HEK293 (cell line): ENCODE data around the gene OTOL1.

Experiments used
- CTCF ChIA-PET: fragments of 350-600 bp; formaldehyde crosslinking; extraction: SDS; loops from one replicate; lab custom pipeline; 2021; ENCODE audit warnings: antibody characterized with exemption; lab: Yijun Ruan, JAX
- POLR2A ChIA-PET: fragments of 300-600 bp; formaldehyde crosslinking; extraction: SDS; loops from one replicate; lab custom pipeline; 2020; ENCODE audit warnings: antibody characterized with exemption, inconsistent platforms; lab: Yijun Ruan, JAX
- H3K27ac ChIP-seq: fragments of 200-500 bp; sonication (Bioruptor generic); 2 replicates; pipeline ENCODE4 v1.5.1; 2014; ENCODE audit warnings: low read depth, low read length, control low read depth, inconsistent platforms; ENCODE audit errors: extremely low read depth
- H3K36me3 ChIP-seq, 2 experiments: fragments of 200-500 bp in 1 of 2; sonication (Bioruptor generic) in 1 of 2; 1 replicate in 1 of 2; 2 replicates in 1 of 2; pipeline ENCODE4 v1.5.1; 2014 to 2017; ENCODE audit warnings: inconsistent platforms in 2 of 2, low read length in 2 of 2; ENCODE audit not compliant: control insufficient read depth in 2 of 2, insufficient read depth in 1 of 2
- H3K4me1 ChIP-seq: fragments of 200-500 bp; sonication (Bioruptor generic); 2 replicates; pipeline ENCODE4 v1.5.1; 2014; ENCODE audit warnings: mild to moderate bottlenecking, low read length, inconsistent platforms; ENCODE audit not compliant: control insufficient read depth, insufficient read depth
- H3K4me3 ChIP-seq: 2 replicates; pipeline ENCODE4 v1.5.1; 2011; ENCODE audit warnings: low read depth, mild to moderate bottlenecking, control low read depth, low read length, moderate library complexity
- H3K9me3 ChIP-seq: fragments of 200-500 bp; sonication (Bioruptor generic); 2 replicates; pipeline ENCODE4 v1.5.1; 2014; ENCODE audit warnings: low read depth, low read length, inconsistent platforms; ENCODE audit not compliant: control insufficient read depth, insufficient read depth
- GFI1B ChIP-seq: fragments of 450-650 bp; formaldehyde crosslinking; IDR thresholded peaks from 2 replicates; pipeline ENCODE4 v1.5.1; 2016; ENCODE audit warnings: missing biosample characterization, missing genetic modification characterization
- KLF7 ChIP-seq: fragments of 450-650 bp; formaldehyde crosslinking; IDR thresholded peaks from 2 replicates; pipeline ENCODE4 v1.5.1; 2016; ENCODE audit warnings: missing biosample characterization, missing genetic modification characterization, borderline replicate concordance
- SCRT2 ChIP-seq: fragments of 450-650 bp; formaldehyde crosslinking; IDR thresholded peaks from 2 replicates; pipeline ENCODE4 v1.5.1; 2016; ENCODE audit warnings: missing biosample characterization, missing genetic modification characterization
- ZNF114 ChIP-seq: fragments of 450-650 bp; formaldehyde crosslinking; IDR thresholded peaks from 2 replicates; pipeline ENCODE4 v1.5.0; 2017; ENCODE audit warnings: missing biosample characterization, missing genetic modification characterization
- ZNF138 ChIP-seq: fragments of 450-650 bp; formaldehyde crosslinking; IDR thresholded peaks from 2 replicates; pipeline ENCODE4 v1.5.1; 2016; ENCODE audit warnings: missing biosample characterization, missing genetic modification characterization, borderline replicate concordance
- ZNF175 ChIP-seq: fragments of 450-650 bp; formaldehyde crosslinking; IDR thresholded peaks from 2 replicates; pipeline ENCODE4 v1.5.1; 2016; ENCODE audit warnings: missing biosample characterization, missing genetic modification characterization
- ZNF19 ChIP-seq: fragments of 450-650 bp; formaldehyde crosslinking; IDR thresholded peaks from 2 replicates; pipeline ENCODE4; 2016; ENCODE audit warnings: missing biosample characterization, missing genetic modification characterization, low read depth
- ZNF202 ChIP-seq: fragments of 450-650 bp; formaldehyde crosslinking; IDR thresholded peaks from 2 replicates; pipeline ENCODE4 v1.5.1; 2016; ENCODE audit warnings: missing biosample characterization, missing genetic modification characterization, borderline replicate concordance
- ZNF266 ChIP-seq: fragments of 450-650 bp; formaldehyde crosslinking; IDR thresholded peaks from 2 replicates; pipeline ENCODE4 v1.5.1; 2016; ENCODE audit warnings: missing biosample characterization, missing genetic modification characterization, low read depth
- ZNF473 ChIP-seq: fragments of 450-650 bp; formaldehyde crosslinking; IDR thresholded peaks from 2 replicates; pipeline ENCODE4 v1.5.1; 2017; ENCODE audit warnings: missing biosample characterization, missing genetic modification characterization
- ZNF529 ChIP-seq: fragments of 450-650 bp; formaldehyde crosslinking; IDR thresholded peaks from 2 replicates; pipeline ENCODE4 v1.5.1; 2017; ENCODE audit warnings: missing genetic modification characterization, missing biosample characterization; ENCODE audit not compliant: insufficient replicate concordance
- ZNF530 ChIP-seq: fragments of 450-650 bp; formaldehyde crosslinking; IDR thresholded peaks from 2 replicates; pipeline ENCODE4 v1.5.1; 2016; ENCODE audit warnings: low read depth, missing biosample characterization, missing genetic modification characterization
- ZNF558 ChIP-seq: fragments of 450-650 bp; formaldehyde crosslinking; IDR thresholded peaks from 2 replicates; pipeline ENCODE4 v1.5.1; 2016; ENCODE audit warnings: missing biosample characterization, missing genetic modification characterization
- ZNF571 ChIP-seq: fragments of 450-650 bp; formaldehyde crosslinking; IDR thresholded peaks from 2 replicates; pipeline ENCODE4 v1.5.0; 2017; ENCODE audit warnings: missing biosample characterization, missing genetic modification characterization
- ZNF596 ChIP-seq: fragments of 450-650 bp; IDR thresholded peaks from 2 replicates; pipeline ENCODE4 v1.5.0; 2018; ENCODE audit warnings: missing biosample characterization, mild to moderate bottlenecking, missing genetic modification characterization, moderate library complexity
- ZNF621 ChIP-seq: fragments of 450-650 bp; formaldehyde crosslinking; IDR thresholded peaks from 2 replicates; pipeline ENCODE4 v1.5.1; 2017; ENCODE audit warnings: missing biosample characterization, missing genetic modification characterization
- ZNF623 ChIP-seq: fragments of 450-650 bp; formaldehyde crosslinking; IDR thresholded peaks from 2 replicates; pipeline ENCODE4 v1.5.1; 2016; ENCODE audit warnings: missing biosample characterization, missing genetic modification characterization
- ZNF626 ChIP-seq: fragments of 450-650 bp; sonication (Bioruptor Pico); formaldehyde crosslinking; IDR thresholded peaks from 2 replicates; pipeline ENCODE4 v1.5.1; 2018; ENCODE audit warnings: missing biosample characterization, missing genetic modification characterization, inconsistent platforms
- ZNF660 ChIP-seq: fragments of 450-650 bp; IDR thresholded peaks from 2 replicates; pipeline ENCODE4 v1.5.1; 2018; ENCODE audit warnings: missing biosample characterization, mild to moderate bottlenecking, missing genetic modification characterization
- ZNF701 ChIP-seq: fragments of 450-650 bp; formaldehyde crosslinking; IDR thresholded peaks from 2 replicates; pipeline ENCODE4 v1.5.1; 2016; ENCODE audit warnings: missing biosample characterization, missing genetic modification characterization
- TF ChIP-seq, protein P1 (sequence below): fragments of 450-650 bp; formaldehyde crosslinking; IDR thresholded peaks from 2 replicates; pipeline ENCODE4 v1.5.1; 2016; ENCODE audit warnings: missing biosample characterization, missing genetic modification characterization
- TF ChIP-seq, protein P2 (sequence below): fragments of 450-650 bp; formaldehyde crosslinking; IDR thresholded peaks from 2 replicates; pipeline ENCODE4; 2016; ENCODE audit warnings: missing biosample characterization, missing genetic modification characterization
- TF ChIP-seq, protein P3 (sequence below): fragments of 450-650 bp; formaldehyde crosslinking; IDR thresholded peaks from 2 replicates; pipeline ENCODE4 v1.5.1; 2017; ENCODE audit warnings: missing biosample characterization, missing genetic modification characterization
- TF ChIP-seq, protein P4 (sequence below): fragments of 450-650 bp; formaldehyde crosslinking; IDR thresholded peaks from 2 replicates; pipeline ENCODE4 v1.5.1; 2017; ENCODE audit warnings: missing biosample characterization, missing genetic modification characterization
- TF ChIP-seq, protein P5 (sequence below): fragments of 450-650 bp; formaldehyde crosslinking; IDR thresholded peaks from 2 replicates; pipeline ENCODE4 v1.5.1; 2016; ENCODE audit warnings: missing biosample characterization, missing genetic modification characterization, low read depth
- TF ChIP-seq, protein P6 (sequence below): fragments of 450-650 bp; formaldehyde crosslinking; IDR thresholded peaks from 2 replicates; pipeline ENCODE4 v1.5.1; 2016; ENCODE audit warnings: missing biosample characterization, missing genetic modification characterization

The OTOL1 gene

DNA sequence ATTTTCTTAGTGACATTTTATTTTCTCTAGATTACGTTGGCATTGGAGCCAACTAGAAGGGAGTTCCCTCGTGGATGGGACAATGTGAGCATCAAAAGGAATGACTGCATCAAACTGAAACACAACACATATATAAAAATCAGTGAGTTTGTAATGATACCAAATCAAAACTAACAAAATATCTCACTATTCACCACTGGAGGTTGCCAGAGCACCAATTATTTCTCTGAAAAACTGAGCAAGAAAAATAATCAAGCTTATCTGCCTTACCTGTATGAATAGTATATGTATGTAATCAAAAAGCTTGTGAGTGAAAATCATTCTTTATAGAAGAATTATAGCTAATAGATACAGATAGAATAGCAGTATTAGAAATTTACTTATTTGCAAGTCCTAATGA lies 46.8 kb upstream of the OTOL1 start:
- Histone ChIP-seq H3K4me1 (no peaks in the 10 kb centered on the region), H3K36me3 (no peaks in the 10 kb centered on the region), H3K4me3 (no peak overlapping the region), H3K27ac (no peak overlapping the region), H3K9me3 (no peaks in the 10 kb centered on the region)
- CTCF ChIA-PET = interaction anchor here (0.6 kb wide), 1 partner anchor 104 kb away, joined by 3 read pairs; no protein-coding TSS in a partner anchor
- POLR2A ChIA-PET = no interaction called here
- TF ChIP-seq ZNF19 (tag by site-specific recombination) (no peak), ZNF571 (tag by site-specific recombination) (no peak), ZNF175 (tag by site-specific recombination) (no peak), ZNF529 (tag by site-specific recombination) (no peak), ZNF530 (tag by site-specific recombination) (no peak), ZNF660 (tag by site-specific recombination) (no peak), ZNF473 (tag by site-specific recombination) (no peak), GFI1B (tag by site-specific recombination) (no peak), KLF7 (tag by site-specific recombination) (no peak), ZNF558 (tag by site-specific recombination) (no peak), ZNF138 (no peak), ZNF623 (tag by site-specific recombination) (no peak)
- TF ChIP-seq, protein P1, sequence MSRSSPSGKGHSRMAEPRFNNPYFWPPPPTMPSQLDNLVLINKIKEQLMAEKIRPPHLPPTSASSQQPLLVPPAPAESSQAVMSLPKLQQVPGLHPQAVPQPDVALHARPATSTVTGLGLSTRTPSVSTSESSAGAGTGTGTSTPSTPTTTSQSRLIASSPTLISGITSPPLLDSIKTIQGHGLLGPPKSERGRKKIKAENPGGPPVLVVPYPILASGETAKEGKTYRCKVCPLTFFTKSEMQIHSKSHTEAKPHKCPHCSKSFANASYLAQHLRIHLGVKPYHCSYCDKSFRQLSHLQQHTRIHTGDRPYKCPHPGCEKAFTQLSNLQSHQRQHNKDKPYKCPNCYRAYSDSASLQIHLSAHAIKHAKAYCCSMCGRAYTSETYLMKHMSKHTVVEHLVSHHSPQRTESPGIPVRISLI = no peak
- TF ChIP-seq, protein P2, sequence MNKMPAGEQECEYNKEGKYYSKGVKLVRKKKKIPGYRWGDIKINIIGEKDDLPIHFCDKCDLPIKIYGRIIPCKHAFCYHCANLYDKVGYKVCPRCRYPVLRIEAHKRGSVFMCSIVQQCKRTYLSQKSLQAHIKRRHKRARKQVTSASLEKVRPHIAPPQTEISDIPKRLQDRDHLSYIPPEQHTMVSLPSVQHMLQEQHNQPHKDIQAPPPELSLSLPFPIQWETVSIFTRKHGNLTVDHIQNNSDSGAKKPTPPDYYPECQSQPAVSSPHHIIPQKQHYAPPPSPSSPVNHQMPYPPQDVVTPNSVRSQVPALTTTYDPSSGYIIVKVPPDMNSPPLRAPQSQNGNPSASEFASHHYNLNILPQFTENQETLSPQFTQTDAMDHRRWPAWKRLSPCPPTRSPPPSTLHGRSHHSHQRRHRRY (tag by site-specific recombination) = no peak
- TF ChIP-seq, protein P3, sequence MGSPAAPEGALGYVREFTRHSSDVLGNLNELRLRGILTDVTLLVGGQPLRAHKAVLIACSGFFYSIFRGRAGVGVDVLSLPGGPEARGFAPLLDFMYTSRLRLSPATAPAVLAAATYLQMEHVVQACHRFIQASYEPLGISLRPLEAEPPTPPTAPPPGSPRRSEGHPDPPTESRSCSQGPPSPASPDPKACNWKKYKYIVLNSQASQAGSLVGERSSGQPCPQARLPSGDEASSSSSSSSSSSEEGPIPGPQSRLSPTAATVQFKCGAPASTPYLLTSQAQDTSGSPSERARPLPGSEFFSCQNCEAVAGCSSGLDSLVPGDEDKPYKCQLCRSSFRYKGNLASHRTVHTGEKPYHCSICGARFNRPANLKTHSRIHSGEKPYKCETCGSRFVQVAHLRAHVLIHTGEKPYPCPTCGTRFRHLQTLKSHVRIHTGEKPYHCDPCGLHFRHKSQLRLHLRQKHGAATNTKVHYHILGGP (tag by site-specific recombination) = no peak
- TF ChIP-seq, protein P4, sequence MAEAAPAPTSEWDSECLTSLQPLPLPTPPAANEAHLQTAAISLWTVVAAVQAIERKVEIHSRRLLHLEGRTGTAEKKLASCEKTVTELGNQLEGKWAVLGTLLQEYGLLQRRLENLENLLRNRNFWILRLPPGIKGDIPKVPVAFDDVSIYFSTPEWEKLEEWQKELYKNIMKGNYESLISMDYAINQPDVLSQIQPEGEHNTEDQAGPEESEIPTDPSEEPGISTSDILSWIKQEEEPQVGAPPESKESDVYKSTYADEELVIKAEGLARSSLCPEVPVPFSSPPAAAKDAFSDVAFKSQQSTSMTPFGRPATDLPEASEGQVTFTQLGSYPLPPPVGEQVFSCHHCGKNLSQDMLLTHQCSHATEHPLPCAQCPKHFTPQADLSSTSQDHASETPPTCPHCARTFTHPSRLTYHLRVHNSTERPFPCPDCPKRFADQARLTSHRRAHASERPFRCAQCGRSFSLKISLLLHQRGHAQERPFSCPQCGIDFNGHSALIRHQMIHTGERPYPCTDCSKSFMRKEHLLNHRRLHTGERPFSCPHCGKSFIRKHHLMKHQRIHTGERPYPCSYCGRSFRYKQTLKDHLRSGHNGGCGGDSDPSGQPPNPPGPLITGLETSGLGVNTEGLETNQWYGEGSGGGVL = no peak

DNA sequence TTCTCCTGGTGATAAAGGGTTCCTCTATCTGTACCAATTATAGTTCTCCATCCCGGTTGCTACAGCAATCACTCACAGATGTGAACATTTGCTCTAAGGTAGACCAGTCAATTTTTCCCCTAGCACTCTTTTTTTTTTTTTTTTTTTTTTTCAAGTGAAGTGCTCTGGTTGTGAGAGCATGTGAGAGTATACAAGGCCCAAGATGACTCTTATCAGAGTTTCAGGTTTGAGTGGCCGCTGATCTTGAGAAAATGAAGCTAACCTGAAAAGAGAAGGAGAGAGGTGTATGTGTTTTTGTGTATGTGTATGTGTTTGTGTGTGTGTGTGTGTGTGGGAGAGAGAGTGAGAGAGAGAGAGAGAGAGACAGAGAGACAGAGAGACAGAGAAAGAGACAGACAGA lies 44.4 kb upstream of the OTOL1 start:
- ChIA-PET POLR2A (no interaction called here), CTCF (interaction anchor here (0.7 kb wide), 1 partner anchor 10 kb away, joined by 5 read pairs; no protein-coding TSS in a partner anchor)
- Histone ChIP-seq H3K4me3 (no peak overlapping the region), H3K4me1 (no peaks in the 10 kb centered on the region), H3K36me3 (no peaks in the 10 kb centered on the region), H3K9me3 (no peaks in the 10 kb centered on the region), H3K27ac (no peak overlapping the region)
- TF ChIP-seq ZNF114 (no peak), ZNF596 (tag by site-specific recombination) (0 out of 2 replicates have a peak, but pooled peaks have one; percentile 6)

DNA sequence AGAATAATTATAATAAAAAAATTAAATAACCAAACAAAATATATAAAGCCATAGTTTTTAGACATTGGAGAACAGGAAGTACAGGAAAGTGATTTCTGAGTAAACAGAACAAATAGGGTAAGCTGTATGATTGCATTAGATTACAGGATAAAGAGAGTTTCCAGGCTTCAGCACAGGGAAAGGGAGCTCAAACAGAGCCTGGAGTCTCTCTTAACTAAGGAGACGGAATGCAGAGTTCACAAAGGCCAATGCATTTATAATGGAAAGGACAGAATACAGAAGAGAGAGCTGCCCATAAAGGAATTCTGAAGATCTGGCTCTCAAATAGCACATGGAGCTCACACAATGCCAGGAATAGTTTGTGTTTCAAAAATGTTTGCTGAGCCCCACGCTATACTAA lies 42.0 kb upstream of the OTOL1 start:
- ChIA-PET CTCF (interaction anchor here (0.6 kb wide), 1 partner anchor 147 kb away, joined by 3 read pairs; no protein-coding TSS in a partner anchor), POLR2A (no interaction called here)
- H3K9me3 ChIP-seq = no peaks in the 10 kb centered on the region
- no peaks in the 10 kb centered on the region for H3K36me3 ChIP-seq
- H3K4me3 ChIP-seq = no peak overlapping the region
- H3K4me1 ChIP-seq = no peaks in the 10 kb centered on the region
- no peak overlapping the region for H3K27ac ChIP-seq
- TF ChIP-seq, protein P5, sequence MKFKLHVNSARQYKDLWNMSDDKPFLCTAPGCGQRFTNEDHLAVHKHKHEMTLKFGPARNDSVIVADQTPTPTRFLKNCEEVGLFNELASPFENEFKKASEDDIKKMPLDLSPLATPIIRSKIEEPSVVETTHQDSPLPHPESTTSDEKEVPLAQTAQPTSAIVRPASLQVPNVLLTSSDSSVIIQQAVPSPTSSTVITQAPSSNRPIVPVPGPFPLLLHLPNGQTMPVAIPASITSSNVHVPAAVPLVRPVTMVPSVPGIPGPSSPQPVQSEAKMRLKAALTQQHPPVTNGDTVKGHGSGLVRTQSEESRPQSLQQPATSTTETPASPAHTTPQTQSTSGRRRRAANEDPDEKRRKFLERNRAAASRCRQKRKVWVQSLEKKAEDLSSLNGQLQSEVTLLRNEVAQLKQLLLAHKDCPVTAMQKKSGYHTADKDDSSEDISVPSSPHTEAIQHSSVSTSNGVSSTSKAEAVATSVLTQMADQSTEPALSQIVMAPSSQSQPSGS (tag by site-specific recombination) = no peak
- no peak for TF ChIP-seq ZNF202
- no peak for TF ChIP-seq ZNF701 (tag by site-specific recombination)
- TF ChIP-seq ZNF626 = no peak
- no peak for TF ChIP-seq ZNF621
- TF ChIP-seq, protein P6, sequence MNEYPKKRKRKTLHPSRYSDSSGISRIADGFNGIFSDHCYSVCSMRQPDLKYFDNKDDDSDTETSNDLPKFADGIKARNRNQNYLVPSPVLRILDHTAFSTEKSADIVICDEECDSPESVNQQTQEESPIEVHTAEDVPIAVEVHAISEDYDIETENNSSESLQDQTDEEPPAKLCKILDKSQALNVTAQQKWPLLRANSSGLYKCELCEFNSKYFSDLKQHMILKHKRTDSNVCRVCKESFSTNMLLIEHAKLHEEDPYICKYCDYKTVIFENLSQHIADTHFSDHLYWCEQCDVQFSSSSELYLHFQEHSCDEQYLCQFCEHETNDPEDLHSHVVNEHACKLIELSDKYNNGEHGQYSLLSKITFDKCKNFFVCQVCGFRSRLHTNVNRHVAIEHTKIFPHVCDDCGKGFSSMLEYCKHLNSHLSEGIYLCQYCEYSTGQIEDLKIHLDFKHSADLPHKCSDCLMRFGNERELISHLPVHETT (tag by site-specific recombination) = no peak
- TF ChIP-seq SCRT2 (tag by site-specific recombination) = no peak
- no peak for TF ChIP-seq ZNF266 (tag by site-specific recombination)
